Epithelial cell of proximal tubule (primary cell): ENCODE data around the gene LARP7. TPM values are rescaled to one million over a fixed set of nuclear protein-coding genes. Genes with fewer than 3 reads are reported as not detected.
"Not testable (repeated sequence)": the region's sequence is repeated elsewhere in the genome, so short reads cannot be mapped to it uniquely, and the experiment has no call there.

Source experiments
- DNase-seq: peaks from one replicate; pipeline ENCODE4 v3.0.0-alpha.2; 2011; ENCODE audit warnings: low read depth
- H3K4me3 ChIP-seq: 2 replicates; pipeline ENCODE4 v1.5.1; 2011; ENCODE audit warnings: low read depth, mild to moderate bottlenecking, low read length
- CTCF ChIP-seq: conservative IDR thresholded peaks from 2 replicates; pipeline ENCODE4 v1.5.1; 2012; ENCODE audit warnings: low read depth, mild to moderate bottlenecking, low read length
- total RNA-seq: library from RNA; depleted of rRNA; stranded (reverse); fragments of >200 nt; gene quantifications from 2 replicates; pipeline ENCODE4 v1.2.3, GENCODE V29; 2015

Gene LARP7
- total RNA-seq, 1 donor from 2014 or later: 31.8 TPM

- DNase-seq: no peak
- no peak for TF ChIP-seq CTCF
- H3K4me3 ChIP-seq: no peak overlapping the region
Observed at GRCh38 chr4:112651641-112652040, 14.7 kb downstream of the LARP7 start.

- peak; percentile 15 for DNase-seq
- TF ChIP-seq CTCF: no peak
- no peak overlapping the region for H3K4me3 ChIP-seq
Observed at GRCh38 chr4:112652216-112652615, 15.3 kb downstream of the LARP7 start.

- no peak for TF ChIP-seq CTCF
- H3K4me3 ChIP-seq: no peak overlapping the region
- DNase-seq: no peak
Observed at GRCh38 chr4:112655270-112655669, 18.3 kb downstream of the LARP7 start.

- not testable (repeated sequence) for H3K4me3 ChIP-seq, DNase-seq
Observed at GRCh38 chr4:112656115-112656514, 19.2 kb downstream of the LARP7 start.

DNA sequence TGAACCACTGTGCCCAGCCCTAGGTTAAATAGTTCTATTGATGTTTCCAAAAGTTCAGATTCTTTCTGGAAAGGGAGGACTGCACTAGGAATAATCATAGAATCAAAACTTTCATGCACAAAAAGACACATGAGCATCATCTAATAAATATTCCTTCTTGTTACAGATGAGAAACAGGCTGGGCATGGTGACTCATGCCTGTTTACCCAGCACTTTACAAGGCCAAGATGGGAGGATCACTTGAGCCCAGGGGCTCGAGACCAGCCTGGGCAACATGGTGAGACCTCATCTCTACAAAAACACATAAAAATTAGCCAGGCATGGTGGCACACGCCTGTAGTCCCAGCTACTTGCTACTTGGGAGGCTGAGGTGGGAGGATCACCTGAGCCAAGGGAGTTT lies 27.7 kb downstream of the LARP7 start:
- no peak for DNase-seq
- H3K4me3 ChIP-seq: no peak overlapping the region
- TF ChIP-seq CTCF: no peak

DNA sequence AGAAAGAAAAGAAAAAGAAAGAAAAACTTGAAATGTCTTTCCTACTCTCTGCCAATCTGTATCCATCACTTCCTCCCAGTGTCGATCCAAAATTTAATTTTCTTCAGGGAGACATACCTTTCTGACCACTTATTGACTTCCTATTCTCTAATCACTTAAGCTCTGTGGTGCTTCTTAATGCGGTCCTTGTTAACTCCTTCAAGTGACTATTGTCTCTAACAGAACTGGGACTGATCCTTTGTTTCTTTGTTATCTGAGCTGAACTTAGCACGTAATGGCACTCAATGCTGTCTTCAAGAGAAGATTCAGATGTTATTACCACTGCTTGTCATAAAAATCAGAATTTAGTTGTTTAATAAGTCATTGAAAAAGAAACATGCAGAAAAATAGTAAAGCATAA lies 31.2 kb downstream of the LARP7 start:
- no peak for DNase-seq
- no peak for TF ChIP-seq CTCF
- H3K4me3 ChIP-seq: no peak overlapping the region

DNA sequence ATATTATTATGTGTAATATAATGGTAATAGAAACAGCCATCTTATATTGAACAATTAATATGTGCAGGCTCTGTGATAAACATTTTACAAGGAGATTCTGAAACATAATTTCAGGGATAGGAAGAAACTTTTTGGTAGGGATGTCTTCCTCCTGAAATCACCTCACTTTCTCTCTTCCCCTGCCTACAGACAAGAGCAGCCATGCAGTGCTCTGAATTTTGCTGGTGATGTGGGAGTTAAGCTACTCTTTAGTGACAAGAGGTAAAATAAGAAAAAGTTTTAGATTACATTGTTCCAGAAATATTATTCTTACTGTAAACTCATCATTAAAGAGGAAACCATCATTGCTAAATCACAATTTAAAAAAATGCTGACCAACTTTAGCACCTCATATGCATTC lies 36.1 kb downstream of the LARP7 start:
- TF ChIP-seq CTCF: no peak
- H3K4me3 ChIP-seq: no peak overlapping the region
- DNase-seq: no peak

GRCh38 chr4:112673686-112674085 lies 36.7 kb downstream of the LARP7 start:
- no peak overlapping the region for H3K4me3 ChIP-seq
- no peak for DNase-seq
- no peak for TF ChIP-seq CTCF
